NT2/D1 (cell line): ENCODE data around the gene LRRC15.
A peak's percentile ranks its signal among the peaks of the same experiment; 100 is the strongest.

Source experiments
- DNase-seq: peaks from one replicate; pipeline ENCODE4 v3.0.0-alpha.2; 2011; ENCODE audit warnings: low read depth, low spot score
- H3K27me3 ChIP-seq: 2 replicates; pipeline ENCODE4 v1.6.0; 2011; ENCODE audit warnings: mild to moderate bottlenecking; ENCODE audit not compliant: insufficient read length, insufficient read depth
- H3K36me3 ChIP-seq: 2 replicates; pipeline ENCODE4 v1.6.1; 2011; ENCODE audit warnings: mild to moderate bottlenecking, low read length, mixed read lengths; ENCODE audit not compliant: insufficient read depth, insufficient read length
- H3K4me1 ChIP-seq: 2 replicates; pipeline ENCODE4 v1.5.1; 2011; ENCODE audit not compliant: insufficient read depth, insufficient read length
- H3K4me3 ChIP-seq: 2 replicates; pipeline ENCODE4 v1.5.1; 2011; ENCODE audit warnings: low read depth; ENCODE audit not compliant: insufficient read length
- H3K9ac ChIP-seq: 2 replicates; pipeline ENCODE4 v1.6.0; 2011; ENCODE audit warnings: low read depth; ENCODE audit not compliant: insufficient read length
- H3K9me3 ChIP-seq: 2 replicates; pipeline ENCODE4 v1.5.1; 2011; ENCODE audit warnings: mild to moderate bottlenecking, low read length; ENCODE audit not compliant: insufficient read depth
- SUZ12 ChIP-seq: IDR thresholded peaks from 2 replicates; pipeline ENCODE4 v1.6.1; 2011; ENCODE audit not compliant: insufficient read length, insufficient read depth; ENCODE audit errors: extremely low read depth
- YY1 ChIP-seq: IDR thresholded peaks from 2 replicates; pipeline ENCODE4 v1.6.1; 2011; ENCODE audit not compliant: insufficient read length, insufficient read depth
- ZNF274 ChIP-seq: IDR thresholded peaks from 2 replicates; pipeline ENCODE4 v1.6.1; 2011; ENCODE audit warnings: mild to moderate bottlenecking, low read depth, low read length

Gene LRRC15

DNA sequence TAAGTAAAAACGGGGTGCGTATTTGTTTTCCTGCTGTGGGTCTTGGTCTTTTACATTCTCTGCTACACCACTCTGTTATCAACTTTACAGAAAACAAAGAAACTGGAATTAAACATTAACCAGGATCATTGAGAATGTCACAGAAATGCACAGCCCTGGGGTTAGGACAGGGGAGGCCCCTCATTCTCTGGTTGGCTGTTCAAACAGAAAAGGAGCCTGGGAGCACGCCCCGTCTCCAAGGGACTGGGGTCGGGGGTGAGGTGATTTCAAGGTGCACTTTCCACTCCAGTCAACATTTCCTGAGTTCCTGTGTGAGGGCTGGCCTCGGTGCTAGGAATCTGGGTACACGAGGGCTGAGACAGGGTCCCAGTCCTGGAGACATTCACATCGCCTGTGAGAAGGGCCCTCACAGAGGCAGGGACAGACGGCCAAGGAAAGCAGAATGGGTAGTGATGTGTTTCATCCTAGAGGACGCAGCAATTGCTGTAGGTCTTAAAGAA lies 48.7 kb downstream of the LRRC15 start:
- no peaks in the 10 kb centered on the region for H3K27me3 ChIP-seq
- H3K9ac ChIP-seq = no peak overlapping the region
- TF ChIP-seq ZNF274 = no peak
- TF ChIP-seq SUZ12 = no peak
- TF ChIP-seq YY1 = no peak
- no peak overlapping the region for H3K4me3 ChIP-seq
- DNase-seq = no peak
- no peaks in the 10 kb centered on the region for H3K4me1 ChIP-seq
- H3K9me3 ChIP-seq = peaks cover 75% of the 10 kb centered on the region
- no peaks in the 10 kb centered on the region for H3K36me3 ChIP-seq

DNA sequence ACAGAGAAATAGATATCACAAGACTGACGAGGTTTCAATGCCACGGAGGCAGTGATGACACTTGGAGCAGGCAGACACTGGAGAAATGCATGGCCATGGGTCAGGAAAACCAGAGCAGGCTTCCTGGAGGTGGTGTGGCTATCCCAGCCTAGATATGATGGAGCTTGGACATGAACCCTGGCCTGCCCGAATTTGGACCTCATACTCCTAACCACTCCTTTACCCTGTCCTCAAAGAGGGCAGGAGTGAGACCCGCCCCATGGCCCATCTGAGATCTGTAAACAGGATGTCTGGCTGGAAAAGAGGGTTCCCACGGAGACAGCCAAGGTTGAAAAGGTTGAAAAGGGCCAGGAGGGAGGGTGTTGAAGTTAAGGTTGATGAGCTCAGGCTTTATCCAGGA lies 49.4 kb downstream of the LRRC15 start:
- Histone ChIP-seq H3K4me1 (peaks cover under 1% of the 10 kb centered on the region), H3K27me3 (no peaks in the 10 kb centered on the region), H3K9ac (no peak overlapping the region), H3K36me3 (no peaks in the 10 kb centered on the region), H3K9me3 (peaks cover 74% of the 10 kb centered on the region), H3K4me3 (no peak overlapping the region)
- DNase-seq = no peak
- no peak for TF ChIP-seq YY1
- TF ChIP-seq ZNF274 = no peak
- TF ChIP-seq SUZ12 = no peak

DNA sequence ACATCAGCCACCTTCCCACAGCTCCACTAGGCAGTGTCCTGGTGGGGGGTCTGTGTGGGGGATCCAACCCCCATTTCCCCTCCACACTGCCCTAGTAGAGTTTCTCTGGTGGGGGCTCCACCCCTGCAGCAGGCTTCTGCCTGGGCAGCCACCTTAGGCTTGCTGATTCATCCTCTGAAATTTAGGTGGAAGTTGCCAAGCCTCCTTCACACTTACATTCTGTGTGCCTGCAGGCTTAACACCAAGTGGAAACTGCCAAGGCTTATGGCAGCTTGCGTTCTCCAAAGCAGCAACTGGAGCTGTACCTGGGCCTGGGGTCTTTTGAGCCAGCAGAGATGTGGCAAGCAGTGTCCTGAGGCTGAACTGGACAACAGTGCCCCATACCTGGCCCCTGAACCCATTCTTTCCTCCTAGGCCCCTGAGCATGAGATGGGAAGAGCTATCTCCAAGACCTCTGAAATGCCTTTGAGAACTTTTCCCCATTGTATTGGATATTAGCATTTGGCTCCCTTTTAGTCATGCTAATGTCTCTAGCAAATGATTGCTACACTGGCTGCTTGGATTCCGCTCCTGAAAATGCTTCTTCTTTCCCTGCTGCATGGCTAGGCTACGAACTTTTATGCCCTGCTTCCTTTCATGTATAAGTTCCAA lies 50.9 kb downstream of the LRRC15 start:
- DNase-seq = peak; percentile 50
- no peaks in the 10 kb centered on the region for H3K36me3 ChIP-seq
- TF ChIP-seq YY1 (no peak), SUZ12 (no peak), ZNF274 (no peak)
- H3K9me3 ChIP-seq = peaks cover 64% of the 10 kb centered on the region
- no peaks in the 10 kb centered on the region for H3K27me3 ChIP-seq
- no peak overlapping the region for H3K9ac ChIP-seq
- peaks cover 8% of the 10 kb centered on the region for H3K4me1 ChIP-seq
- no peak overlapping the region for H3K4me3 ChIP-seq

DNA sequence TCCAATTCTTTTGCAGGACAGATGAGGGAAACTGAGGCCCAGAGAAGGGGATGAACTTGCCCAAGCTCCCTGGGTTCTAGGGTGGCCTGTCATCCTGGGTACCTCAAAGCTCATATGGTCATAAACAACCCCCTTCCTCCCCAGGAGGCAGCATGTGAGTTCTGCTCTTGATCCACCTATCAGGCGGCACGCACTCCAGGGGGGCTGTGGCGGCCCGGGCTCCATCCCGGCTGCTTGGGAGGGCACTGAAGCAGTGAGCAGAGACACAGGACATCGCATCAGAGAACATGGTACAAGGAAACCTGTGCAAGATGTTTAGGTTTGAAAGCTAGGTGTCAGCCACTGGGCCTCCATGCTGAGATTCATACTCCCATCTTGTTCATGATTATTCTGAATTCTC lies 52.6 kb downstream of the LRRC15 start:
- H3K9ac ChIP-seq = no peak overlapping the region
- TF ChIP-seq SUZ12 (no peak), ZNF274 (no peak), YY1 (no peak)
- H3K36me3 ChIP-seq = no peaks in the 10 kb centered on the region
- H3K4me1 ChIP-seq = peaks cover 11% of the 10 kb centered on the region
- DNase-seq = no peak
- H3K27me3 ChIP-seq = peaks cover 3% of the 10 kb centered on the region
- no peak overlapping the region for H3K4me3 ChIP-seq
- H3K9me3 ChIP-seq = peaks cover 52% of the 10 kb centered on the region

GRCh38 chr3:194315965-194316361 lies 53.6 kb downstream of the LRRC15 start:
- no peak for TF ChIP-seq YY1
- no peak for TF ChIP-seq ZNF274
- no peak for TF ChIP-seq SUZ12
- H3K4me1 ChIP-seq = peaks cover 11% of the 10 kb centered on the region
- no peak for DNase-seq
- peaks cover 8% of the 10 kb centered on the region for H3K27me3 ChIP-seq
- H3K9me3 ChIP-seq = peaks cover 44% of the 10 kb centered on the region
- H3K4me3 ChIP-seq = no peak overlapping the region
- no peak overlapping the region for H3K9ac ChIP-seq
- no peaks in the 10 kb centered on the region for H3K36me3 ChIP-seq

DNA sequence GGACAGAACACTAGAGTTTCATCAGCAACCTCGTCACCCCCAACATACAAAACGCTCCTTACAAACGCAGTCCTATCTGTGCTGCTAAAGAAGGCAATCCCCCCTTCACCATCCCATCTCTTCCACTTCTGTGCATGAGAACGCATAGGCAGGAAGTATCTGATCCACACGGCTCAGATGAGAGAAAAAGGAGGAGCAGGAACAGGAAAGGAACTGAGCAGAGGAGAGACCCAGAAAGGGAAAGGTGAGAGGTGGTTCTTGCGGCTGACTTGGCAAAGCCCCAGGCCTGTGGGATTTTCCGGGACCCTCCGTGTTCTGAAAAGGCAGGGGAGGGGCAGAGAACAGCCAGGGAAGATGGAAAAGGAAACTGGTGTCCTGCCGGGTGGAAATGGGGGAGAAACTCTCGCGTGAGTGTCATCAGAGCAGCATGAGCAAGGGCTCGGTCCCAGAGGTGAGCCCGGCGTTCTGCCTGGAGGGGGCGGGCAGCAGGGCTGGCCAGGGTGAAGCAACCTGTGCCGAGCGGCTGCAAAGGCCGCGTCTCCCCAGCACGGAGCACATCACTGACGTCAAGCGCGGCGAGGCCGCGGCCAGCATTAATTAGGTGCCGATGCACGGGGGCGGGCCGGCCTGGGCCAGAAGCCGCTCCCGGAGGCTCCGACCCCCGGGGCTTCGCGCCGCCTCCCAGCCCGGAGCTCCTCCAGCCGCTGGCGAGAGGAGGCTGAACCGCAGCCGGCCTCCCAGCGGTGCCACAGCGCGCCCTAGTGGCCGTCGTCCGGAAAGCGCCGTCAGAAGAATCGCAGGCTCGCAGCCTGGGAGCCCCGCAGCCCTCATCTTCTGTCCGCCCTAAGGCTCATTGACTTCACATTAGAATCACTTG lies 54.2 kb downstream of the LRRC15 start:
- no peaks in the 10 kb centered on the region for H3K36me3 ChIP-seq
- peak overlapping the region; percentile 84 for H3K9ac ChIP-seq
- peaks cover 9% of the 10 kb centered on the region for H3K27me3 ChIP-seq
- TF ChIP-seq YY1 (no peak), ZNF274 (no peak), SUZ12 (no peak)
- H3K9me3 ChIP-seq = peaks cover 38% of the 10 kb centered on the region
- H3K4me3 ChIP-seq = peak overlapping the region; percentile 39
- DNase-seq = peak; percentile 83
- peaks cover 11% of the 10 kb centered on the region for H3K4me1 ChIP-seq

- Histone ChIP-seq H3K4me3 (peak overlapping the region; percentile 39), H3K9ac (peak overlapping the region; percentile 84), H3K36me3 (no peaks in the 10 kb centered on the region), H3K4me1 (peaks cover 17% of the 10 kb centered on the region), H3K27me3 (peaks cover 9% of the 10 kb centered on the region), H3K9me3 (peaks cover 30% of the 10 kb centered on the region)
- no peak for TF ChIP-seq ZNF274
- no peak for TF ChIP-seq SUZ12
- TF ChIP-seq YY1 = no peak
- no peak for DNase-seq
Measured at GRCh38 chr3:194314388-194315068, 55.0 kb downstream of the LRRC15 start.
